Upper lobe of left lung (tissue), 4 donors: Measurements from ENCODE around the gene COL9A3.

Source experiments
- POLR2A ChIP-seq, 4 donors: fragments of 450-650 bp; IDR thresholded peaks; one replicate each; pipeline ENCODE4 v1.5.1; 2016 to 2017; ENCODE audit warnings: antibody characterized with exemption in 4 of 4, mild to moderate bottlenecking in 2 of 4
- POLR2AphosphoS5 ChIP-seq, 2 donors: sonication (generic); formaldehyde crosslinking; IDR thresholded peaks; one replicate each; pipeline ENCODE4 v1.5.1; 2017; ENCODE audit warnings: antibody characterized with exemption in 2 of 2
- TF ChIP-seq, protein P1 (sequence below), 6 experiments: fragments of 450-650 bp in 4 of 6; fragments of 200-600 bp in 2 of 6; sonication (generic) in 2 of 6; IDR thresholded peaks; one replicate each; pipeline ENCODE4 v1.5.1; 2016 to 2019; ENCODE audit warnings: antibody characterized with exemption in 6 of 6

DNA sequence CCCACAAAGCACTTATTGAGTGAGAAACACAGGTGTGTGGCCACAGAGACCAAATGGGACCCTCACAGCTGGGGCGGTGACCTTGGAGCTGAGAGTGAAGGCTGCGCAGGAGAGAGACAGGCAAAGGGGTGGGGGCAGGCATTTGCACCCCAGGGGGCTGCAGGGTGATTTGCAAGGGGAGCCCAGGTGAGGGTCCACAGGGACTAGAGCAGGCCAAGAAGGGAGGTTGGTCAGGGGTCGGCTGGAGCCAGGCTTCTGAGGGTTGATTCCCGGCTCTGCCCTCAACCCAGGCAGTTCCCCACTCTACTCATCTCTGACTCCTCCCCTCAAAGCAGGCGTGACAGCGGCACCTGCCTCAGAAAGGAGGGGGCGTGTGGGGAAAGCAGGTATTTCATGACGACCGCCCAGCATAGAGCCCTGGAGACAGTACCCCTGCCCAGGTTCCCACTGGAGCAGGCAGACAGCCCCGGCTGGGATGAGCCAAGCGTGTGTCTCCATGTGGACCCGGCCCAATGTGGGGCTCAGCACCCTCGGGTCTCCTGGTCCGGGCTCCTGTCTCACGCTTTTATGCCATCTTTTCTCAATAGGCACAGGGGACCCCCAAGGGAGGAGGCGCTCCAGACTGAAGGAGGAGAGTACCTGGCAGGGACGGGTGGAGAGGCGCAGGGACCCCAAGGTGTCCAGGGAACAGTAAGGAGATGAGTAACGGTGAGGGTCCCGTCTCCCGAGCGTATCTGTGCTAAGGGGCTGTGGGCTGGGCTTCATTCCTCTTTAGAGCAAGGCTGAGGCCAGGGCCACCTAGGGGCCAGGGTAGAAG lies 23.7 kb upstream of the COL9A3 start:
- TF ChIP-seq POLR2A (IDR thresholded peaks at IDR 0.05) (no peak), POLR2AphosphoS5 (IDR thresholded peaks at IDR 0.05) (no peak)
- TF ChIP-seq, protein P1, sequence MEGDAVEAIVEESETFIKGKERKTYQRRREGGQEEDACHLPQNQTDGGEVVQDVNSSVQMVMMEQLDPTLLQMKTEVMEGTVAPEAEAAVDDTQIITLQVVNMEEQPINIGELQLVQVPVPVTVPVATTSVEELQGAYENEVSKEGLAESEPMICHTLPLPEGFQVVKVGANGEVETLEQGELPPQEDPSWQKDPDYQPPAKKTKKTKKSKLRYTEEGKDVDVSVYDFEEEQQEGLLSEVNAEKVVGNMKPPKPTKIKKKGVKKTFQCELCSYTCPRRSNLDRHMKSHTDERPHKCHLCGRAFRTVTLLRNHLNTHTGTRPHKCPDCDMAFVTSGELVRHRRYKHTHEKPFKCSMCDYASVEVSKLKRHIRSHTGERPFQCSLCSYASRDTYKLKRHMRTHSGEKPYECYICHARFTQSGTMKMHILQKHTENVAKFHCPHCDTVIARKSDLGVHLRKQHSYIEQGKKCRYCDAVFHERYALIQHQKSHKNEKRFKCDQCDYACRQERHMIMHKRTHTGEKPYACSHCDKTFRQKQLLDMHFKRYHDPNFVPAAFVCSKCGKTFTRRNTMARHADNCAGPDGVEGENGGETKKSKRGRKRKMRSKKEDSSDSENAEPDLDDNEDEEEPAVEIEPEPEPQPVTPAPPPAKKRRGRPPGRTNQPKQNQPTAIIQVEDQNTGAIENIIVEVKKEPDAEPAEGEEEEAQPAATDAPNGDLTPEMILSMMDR (IDR thresholded peaks at IDR 0.05): no peak
